Activated CD4-positive, CD25-positive, alpha-beta regulatory T cell treated with anti-CD3 and anti-CD28 coated beads, Interleukin-2, amount 50 U/mL, for 24 hours (primary cell): ENCODE results near the gene ABHD12.

Experiments used
- ATAC-seq, 2 donors: fragments of 150-1000 bp; cut with Tn5 transposase; one replicate each; pipeline ENCODE4 v1.10.0; 2021; ENCODE audit warnings: mild to moderate bottlenecking in 1 of 2, moderate library complexity in 1 of 2

The ABHD12 gene

DNA sequence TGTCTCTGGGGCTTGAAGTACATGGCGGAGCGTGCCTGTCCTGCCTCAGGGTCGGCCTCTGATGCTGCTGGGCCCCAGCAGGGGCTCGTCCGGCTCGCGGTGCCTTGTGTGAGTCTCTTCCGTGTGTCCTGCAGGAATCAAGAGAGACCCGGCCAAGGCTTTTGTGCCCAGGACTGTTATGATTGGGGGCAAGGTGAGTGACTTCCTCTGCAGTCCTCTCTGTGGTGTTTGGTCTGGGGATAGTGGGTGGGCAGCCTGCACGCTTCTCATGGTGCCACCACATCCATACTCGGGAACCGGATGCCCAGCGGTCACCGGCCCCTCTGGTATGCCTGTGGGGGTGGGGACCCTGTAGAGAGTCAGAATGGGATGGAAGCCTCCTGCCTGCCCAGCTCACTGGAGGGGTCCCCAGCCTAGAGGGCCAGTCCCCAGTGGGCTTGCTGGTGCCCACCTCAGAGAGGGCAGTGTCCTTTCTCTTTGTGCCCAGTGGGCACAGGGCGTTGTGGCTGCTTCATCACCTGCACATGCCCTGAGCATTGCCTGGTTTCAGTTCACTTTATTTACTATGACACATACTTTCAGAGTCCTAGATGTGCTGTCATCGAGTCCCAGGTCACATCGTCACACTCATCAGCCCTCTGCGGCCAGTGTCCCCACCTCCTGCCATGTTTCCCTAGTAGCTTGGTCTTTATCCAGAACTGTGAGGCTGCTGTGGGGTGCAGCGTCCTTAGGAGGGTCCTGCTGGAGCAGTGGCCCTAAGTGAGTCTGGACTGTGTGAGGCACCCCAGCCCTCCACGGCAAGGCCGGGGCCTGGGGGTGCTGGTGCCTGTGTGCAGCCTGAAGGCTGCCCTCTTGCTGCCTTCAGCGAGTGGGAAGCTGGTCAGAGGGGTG is 102.1 kb downstream of the ABHD12 start:
- peak; percentile 33 to 70 for ATAC-seq

DNA sequence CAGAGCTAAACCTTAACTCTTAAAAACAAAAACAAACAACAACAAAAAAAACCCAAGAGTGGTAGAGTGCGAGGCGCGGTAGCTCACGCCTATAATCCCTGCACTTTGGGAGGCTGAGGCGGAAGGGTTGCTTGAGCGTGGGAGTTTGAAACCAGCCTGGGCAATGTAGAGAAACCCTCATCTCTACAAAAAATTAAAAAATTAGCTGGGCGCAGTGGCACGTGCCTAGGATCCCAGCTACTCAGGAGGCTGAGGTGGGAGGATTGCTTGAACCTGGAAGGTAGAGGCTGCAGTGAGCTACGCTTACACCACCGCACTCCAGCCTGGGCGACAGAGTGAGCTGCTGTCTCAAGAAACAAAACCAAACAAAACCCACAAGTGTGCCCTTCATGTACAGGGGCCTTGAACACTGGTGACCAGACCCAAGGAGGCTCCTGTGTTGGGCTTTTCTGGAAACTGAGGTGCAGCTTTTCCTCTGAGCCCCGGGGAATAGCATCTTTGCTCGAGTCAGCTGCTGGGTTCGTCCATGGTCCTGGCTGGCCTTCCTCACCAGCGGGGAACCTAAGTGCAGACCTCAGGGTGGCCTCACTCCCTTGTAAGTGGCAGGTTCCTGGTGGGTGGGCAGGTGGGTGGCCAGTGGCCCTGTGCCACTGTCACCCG is 102.9 kb downstream of the ABHD12 start:
- no peak for ATAC-seq

DNA sequence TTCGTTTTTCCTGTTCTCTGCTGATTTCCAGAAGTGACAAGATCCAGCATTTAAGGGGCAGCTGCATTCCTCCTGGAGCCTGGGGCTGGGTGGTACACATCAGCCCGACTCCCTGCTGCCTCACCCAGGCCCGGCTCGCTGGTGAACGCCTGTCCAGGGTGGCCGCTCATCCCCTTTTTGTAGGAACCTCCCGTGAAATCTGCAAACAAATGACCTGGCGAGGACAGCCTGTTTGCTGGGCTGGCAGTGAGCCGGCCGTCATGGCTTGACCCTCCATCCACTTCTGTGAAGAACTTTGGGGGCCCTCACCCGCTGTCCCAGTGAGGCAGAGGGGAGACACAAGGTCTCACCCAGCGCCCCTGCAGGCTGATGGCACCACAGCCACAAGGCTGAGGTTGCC is 103.7 kb downstream of the ABHD12 start:
- ATAC-seq: no peak

DNA sequence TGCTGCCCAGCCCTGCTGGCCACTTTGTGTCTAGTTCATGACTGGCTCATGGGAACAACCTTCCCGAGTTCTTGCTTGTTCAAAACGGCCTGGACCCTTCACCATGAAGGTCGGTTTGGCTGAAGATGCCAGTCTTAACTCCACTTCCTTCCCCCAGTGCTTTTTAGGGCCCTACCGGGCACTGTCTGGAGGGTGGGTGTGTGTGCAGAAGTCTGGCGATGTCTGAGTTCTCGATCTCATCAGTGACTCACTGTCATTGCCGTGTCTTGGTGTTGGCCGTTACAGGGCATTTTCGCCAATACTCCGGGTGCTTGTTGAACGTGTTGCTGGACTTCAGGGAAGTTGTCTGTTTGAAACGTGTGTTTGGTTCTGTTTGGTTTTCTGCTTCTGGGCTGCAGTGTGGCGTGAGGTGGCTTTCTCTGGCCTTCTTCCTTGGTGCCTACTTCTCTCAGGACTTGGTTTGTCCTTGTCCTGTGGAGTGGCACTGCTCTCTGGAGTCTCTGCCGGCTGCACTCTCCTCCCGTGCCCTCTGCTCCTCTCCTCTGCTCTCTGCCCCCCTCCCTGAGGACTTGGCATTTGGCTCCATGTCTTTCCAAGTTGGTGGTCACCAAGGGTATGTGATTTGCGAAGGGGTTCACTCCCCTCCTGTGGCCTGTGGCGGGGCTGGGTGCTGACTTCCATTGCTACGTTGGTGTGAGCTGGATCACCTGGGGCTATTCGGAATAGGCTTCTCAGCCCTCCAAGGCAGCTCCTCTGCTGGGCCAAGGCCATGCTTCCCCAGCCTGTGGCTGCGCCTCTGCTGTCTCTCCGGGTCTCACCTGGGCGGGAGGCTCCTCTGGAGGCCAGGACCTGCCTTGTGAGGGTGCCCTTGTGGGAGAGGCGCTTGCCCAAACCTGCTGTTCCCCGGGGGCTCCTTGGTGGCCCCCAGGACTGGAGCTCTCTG is 104.5 kb downstream of the ABHD12 start:
- no peak for ATAC-seq

DNA sequence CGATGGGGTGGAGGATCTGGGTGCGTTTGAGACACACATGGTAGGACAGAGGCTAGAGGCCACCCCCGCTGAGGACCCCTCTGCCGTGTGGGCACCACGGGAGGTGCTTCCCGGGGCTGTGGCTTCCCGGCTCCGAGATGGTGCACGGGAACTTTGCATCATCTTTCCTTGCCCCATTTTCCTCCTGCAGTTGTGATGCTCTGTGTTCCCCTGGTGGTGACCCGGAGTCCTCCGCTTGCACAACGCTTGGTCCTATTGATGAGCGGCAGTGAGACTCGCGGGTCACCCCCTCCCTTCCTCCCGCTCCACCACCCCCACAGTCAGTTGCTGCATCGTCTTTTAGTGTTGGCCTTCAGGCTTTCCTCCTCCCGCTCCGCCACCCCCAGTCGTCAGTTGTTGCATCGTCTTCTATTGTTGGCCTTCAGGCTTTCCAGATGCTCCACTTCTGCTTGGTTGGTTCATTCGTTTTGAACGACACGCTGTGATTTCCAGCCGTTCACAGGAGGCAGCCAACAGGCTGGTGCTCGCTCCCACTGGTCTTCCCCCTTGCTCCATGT is 105.5 kb downstream of the ABHD12 start:
- ATAC-seq: no peak

DNA sequence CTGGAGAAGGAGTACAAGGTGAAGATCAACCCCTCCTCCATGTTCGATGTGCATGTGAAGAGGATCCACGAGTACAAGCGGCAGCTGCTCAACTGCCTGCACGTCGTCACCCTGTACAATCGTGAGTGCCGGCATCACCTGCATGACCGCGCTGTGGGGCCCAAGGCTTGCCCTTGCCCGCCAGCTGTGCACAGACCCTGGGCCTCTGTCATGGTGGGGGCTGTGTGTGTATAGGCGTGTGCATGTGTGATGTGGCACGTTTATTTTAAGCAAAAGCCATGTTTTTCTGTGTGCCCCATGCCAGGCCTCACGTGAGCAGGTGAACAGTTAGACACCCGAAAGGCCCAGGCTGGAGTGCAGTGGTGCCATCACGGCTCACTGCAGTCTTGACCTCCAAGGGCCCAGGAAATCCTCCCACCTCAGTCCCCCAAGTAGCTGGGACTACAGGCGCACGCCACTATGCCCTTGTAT is 106.5 kb downstream of the ABHD12 start:
- no peak for ATAC-seq

DNA sequence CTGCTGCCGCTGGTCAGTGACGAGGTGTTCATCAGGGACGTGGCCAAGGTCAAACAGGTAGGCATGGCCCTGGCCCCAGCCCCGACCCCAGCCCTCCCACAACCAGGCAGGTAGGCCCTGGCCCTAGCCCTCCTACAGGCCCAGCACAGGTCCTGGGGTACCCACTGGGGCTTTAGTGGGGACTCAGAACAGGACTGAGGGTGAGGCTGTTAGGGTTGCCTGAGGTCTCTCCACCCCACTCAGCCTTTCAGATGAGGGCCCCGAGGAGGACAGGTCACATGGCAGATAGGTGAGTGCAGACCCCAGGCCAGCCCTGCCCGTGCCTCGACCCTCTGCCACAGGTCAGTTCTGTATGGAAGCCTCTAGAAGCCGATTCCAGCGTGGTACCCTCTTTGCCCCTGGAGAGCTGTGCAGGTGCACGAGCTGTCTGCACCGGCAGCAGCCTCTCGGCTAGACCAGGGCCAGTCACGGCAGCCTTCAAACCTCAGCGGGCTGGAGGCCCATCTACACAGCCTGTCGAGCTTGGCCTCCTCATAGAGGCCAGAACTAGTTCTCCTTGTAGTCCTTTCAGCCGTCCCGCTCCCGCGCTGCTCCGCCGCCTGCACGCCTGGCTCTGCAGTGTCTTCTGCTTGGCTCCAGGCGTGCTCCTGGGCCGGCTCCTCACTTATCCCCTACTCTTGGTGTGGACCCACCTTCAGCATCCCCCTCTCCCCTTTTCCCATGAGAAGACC is 107.2 kb downstream of the ABHD12 start:
- ATAC-seq: peak in 1 of 2 donors; percentile 12

DNA sequence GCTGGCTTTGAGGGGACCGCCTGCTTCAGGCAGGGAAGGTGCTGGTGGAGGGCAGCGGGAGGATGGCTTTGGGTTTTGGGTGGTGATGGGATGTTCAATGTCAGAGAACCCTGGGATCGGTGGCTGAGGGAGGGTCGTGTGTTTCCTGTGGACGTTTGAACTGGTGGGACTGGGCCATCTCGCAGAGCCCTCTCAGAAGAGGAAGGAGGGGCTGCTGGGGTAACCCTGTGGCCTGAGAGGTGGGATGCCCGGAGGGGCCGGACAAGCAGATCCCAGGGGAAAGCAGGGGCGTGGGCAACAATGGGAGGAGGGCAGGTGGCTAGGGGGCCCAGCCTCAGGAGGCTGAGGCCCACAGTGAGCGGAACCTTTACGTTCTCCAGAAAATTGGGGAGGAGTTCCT is 107.8 kb downstream of the ABHD12 start:
- no peak for ATAC-seq

DNA sequence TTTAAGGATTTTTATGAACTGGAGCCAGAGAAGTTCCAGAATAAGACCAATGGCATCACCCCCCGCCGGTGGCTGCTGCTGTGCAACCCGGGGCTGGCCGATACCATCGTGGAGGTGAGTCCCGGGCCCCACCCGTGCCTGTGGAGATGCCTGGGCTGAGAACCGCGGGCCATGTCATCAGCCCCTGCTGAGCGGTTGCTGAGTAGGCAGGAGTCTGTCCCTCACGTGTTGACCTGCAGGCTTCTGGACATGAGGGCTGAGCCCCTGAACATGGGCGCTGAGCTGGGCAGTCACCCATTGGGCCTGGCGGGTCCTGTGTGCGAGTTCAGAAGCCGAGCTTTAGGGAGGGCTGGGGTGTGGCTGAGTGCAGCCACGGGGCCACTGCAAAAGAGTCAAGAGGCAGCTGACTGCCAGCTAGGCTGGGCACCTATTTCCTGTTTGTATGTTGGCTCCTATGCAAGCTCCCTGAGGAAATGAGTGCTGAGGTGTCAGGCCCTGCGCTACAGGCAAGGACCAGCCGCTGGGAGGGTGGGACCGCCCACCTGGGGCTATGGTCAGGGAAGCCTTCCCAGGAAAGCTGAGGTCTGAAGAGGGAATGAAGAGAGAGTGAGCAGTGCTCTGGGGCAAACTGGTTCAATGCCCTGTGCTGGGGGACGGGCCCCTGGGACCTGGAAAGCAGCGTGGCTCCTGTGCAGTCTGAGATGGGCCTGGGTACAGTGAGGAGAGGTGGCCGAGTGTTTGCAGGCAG is 108.4 kb downstream of the ABHD12 start:
- no peak for ATAC-seq

DNA sequence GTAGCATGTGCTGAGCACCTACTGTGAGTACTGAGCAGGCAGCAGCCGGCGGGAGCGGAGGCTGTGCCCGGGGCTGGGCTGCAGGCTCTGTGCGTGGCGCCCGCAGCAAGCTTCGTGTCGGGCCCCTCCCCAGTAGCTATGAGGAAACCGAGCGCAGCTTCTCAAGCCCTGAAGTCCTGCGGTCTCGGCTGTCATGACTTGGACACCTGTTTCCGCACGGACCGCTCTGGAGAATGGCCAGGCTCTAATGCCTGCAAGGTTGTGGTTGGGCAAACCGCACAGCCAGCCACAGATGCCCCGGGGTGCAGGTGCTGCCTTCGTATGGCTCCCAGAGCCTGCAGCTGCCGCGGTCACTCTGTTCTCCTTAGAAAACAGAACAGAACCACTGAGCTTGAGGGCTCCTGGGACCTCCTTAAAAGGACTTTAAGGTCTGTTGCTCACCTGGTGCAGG is 109.1 kb downstream of the ABHD12 start:
- no peak for ATAC-seq

DNA sequence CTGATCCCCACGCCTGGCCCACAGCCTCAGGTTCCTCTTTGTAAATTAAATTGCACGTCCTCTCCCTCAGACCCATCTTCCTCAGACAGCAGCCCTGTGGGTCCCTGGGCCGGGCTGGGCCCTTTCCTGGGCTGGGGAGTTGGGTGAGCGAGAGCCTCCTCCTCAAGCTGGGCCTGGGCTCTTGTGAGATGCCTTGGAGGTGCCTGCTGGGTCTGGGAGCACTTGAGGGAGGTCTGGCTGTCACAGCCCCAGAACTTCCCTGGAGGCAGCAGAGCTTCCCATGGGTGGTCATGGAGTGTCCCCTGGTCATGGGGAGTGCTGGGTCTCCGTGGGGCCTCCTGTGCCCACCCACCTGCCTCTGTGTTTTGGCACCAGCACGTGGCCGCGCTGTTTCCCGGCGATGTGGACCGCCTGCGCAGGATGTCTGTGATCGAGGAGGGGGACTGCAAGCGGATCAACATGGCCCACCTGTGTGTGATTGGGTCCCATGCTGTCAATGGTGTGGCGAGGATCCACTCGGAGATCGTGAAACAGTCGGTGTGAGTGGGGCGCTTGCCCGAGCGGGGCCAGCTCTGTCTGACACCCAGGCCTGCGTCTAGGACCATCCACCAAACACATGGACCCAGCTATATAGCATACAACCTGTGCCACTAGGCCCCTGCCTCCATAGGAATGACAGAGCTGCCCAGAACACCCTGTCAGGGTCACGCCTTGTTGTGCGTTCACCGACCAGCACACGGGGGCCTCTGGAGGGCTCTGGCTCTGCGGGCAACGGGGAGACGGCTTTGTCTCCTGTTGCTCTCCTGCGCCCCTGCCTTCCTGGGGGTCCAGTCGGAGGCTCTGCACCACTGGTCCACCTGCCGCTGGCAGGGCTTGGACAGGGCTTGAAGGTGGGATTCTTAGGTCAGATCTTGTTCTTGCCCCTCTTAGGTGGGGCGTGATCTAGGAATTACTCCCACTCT is 109.8 kb downstream of the ABHD12 start:
- no peak for ATAC-seq

DNA sequence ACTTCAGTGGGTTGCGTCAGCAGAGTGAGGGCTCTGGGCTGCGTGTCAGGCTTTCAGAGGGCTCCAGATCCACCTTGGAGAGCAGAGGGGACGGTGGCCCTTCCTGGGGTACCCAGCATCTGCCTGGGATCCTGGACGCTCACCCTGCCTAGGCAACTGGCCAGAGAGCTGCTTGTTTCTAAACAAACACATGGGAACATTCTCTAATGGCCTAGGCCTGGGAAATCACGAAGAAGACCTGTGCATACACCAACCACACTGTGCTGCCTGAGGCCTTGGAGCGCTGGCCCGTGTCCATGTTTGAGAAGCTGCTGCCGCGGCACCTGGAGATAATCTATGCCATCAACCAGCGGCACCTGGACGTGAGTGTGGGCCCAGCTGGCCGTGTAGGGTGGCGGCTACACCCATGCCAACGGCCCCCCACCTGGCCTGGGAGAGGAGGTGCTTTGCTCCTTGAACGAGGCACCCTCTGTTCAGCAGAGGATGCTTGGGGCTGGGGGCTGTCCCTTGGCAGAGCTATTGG is 110.5 kb downstream of the ABHD12 start:
- ATAC-seq: no peak

DNA sequence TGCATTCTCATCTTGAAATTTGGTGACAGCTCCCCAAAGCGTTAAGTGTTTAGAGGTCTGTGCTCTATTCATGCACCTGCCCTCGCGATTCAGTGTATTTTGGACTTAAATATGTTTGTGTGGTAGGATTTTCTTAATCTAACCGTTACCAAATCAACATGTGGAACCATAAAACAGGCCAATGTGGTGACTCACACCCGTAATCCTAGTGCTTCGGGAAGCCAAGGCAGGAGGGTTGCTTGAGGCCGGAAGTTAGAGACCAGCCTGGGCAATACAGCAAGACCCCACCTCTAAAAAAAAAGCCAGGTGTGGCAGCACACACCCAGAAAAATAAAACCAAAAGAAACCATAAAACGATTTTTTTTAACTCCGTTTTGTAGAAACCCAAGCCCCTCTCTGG is 111.2 kb downstream of the ABHD12 start:
- ATAC-seq: no peak

DNA sequence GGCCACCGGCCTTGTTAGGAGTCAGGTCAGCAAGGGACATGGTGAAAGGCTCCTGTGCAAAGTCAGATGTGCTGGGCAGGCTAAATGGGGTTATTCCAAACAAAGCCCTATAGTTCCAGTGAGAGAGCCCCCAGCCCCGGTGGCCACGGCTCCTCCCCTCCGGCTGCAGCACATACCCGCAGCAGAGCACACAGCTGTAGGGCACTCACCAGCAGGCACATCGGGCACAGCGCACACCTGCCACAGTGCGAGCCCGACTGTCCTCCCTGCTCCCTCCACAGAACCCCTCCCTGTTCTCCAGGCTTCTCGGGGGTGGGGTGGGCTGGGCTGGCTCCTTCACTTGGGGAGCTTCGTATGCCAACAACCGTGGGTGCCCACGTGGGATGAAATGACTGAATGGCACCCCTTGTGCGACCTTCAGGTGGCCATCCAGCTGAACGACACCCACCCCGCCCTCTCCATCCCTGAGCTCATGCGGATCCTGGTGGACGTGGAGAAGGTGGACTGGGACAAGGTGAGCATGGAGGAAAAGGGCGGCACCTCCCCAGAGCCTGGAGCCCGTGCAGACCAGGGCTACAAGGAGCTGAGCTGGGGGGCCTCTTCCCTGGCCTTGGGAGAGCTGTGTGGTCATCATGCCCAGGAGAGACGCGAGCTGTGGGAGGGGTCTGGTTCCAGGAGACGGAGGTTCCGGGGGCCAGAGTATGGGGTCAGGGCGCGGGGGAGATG is 111.8 kb downstream of the ABHD12 start:
- ATAC-seq: no peak

DNA sequence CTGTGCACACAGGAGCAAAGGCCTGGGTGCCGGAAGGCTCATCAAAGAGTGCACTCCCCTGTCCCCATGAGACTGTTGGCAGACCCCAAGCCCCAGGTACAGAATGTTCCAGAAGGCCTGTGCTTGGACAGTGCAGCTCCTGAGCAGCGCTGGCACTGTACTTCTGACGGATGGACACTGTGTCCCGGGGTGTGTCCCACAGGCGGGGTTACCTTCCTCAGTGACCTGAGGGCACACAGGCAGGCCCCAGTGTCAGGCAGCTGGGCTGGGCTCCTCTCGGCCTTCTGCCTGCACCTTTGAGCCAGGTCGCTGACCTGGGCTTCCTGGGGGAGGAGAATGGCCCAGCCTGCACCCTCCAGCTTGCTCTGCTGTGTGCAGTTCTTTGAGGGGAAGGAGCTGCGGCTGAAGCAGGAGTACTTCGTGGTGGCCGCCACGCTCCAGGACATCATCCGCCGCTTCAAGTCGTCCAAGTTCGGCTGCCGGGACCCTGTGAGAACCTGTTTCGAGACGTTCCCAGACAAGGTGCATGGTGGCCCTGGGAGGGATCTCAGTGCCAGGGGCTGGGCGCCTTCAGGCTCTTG is 112.6 kb downstream of the ABHD12 start:
- ATAC-seq: no peak

DNA sequence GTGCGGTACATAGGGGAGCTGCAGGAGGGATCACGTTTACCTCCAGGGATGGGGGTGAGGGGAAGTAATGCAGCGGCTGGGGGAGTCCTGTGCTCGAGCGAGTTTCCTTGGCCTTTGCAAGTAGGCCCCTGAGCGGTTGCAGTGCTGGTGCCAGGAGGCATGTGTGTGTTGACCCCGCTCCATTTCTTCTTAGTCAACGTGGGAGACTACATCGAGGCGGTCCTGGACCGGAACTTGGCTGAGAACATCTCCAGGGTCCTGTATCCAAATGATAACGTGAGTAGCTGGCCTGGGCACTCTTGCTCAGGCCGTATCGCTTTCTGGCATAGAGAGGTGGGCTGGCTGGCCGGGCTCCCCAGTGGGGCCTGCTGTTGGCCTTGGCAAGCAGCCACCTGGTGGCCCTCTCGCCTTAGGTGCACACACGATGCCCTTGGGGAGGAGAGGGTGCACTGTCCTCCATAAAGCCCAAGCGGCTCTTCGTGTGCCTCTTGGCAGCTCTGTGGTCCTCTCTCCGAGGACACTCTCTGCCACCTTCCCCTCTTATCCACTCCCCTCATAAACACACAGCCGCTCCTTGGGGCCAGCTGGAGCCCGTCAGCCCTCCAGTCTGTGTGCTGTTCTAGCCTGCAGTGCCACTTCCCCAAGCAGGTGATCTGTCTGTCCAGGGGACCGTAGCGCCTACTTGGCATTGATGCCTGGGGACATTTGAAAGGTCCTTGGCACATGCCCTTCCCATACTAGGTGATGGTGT is 113.4 kb downstream of the ABHD12 start:
- ATAC-seq: no peak

DNA sequence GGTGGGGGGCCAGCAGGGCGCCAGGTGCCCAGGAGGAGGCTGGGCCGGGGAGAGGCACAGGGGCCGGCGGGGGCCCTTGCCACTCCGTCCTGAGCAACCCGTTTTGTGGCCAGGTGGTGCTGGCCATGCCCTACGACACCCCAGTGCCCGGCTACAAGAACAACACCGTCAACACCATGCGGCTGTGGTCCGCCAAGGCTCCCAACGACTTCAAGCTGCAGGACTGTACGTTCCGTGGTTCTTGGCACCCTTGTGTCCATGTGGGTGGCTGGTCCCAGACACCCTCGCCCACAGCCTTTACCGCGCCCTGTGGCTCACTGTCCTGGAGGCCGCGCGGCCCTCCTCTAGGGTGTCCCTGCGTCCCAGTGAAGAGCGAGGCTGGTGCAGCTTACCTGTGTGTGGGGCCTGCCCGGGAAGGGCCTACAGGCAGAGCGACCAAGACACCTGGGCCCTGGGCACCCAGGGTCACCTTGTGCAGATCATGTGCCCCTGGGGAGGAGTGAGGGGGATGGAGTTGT is 114.0 kb downstream of the ABHD12 start:
- ATAC-seq: no peak
